NCI-H510A (cell line): ENCODE data around the gene GAS1.

Experiments used
- DNase-seq: peaks from one replicate; lab custom pipeline; 2025; lab: John Stamatoyannopoulos, UW

Gene GAS1

DNA sequence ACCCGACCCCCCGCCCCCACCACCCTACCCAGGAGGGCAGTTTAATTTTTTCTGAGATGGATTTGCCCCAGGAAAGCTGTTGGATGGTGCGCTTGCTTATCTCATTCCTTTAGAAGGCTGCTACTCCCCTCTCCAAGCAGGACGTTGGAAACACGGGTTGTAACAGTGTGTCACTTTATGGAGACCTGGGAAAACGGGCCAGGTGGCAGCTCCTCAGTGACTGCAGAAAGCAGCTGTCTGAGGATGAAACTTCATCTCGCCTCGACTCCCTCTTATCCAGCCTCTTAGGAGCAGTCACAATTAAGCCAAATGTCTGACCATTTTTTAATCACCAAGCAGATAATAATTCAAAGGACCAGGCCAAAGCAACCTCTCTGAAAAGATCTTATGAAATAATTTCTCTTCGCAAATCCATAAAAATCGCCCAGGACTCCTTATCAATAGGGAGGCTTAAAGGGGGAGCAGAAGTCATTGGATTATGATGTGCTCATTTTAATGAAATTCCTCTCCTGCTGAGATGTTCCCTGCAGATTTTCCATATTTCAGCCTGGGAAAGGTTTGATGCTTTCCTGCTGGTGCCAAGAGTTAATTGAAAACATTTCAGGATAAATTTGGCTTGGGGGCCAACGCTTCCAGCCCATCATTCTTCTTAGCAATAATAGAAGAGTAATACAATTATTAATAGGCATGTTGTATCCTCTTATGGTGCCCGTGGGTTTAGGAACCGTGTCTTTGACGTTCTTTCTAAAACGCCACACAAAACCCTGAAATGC, 26.0 kb downstream of the GAS1 start:
- no peak for DNase-seq

DNA sequence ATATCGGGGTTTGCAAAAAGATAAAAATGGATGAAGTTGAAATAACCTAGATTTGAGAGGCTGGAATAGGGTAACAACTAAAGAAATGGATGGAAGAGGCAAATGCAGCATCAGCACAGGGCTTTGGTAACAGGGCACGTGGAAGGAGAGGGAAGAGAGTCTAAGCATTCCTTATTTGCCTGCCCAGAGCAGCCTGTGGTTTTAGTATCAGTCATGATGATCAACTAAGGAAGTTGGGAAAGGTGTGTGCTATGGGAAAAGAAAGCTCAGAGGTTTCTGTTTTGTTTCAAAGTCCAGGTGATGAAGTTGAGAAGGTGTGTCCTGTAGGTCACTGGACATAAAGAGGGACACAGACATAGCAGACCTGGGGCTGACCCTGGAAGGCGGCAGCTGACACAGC, 28.8 kb downstream of the GAS1 start:
- no peak for DNase-seq

DNA sequence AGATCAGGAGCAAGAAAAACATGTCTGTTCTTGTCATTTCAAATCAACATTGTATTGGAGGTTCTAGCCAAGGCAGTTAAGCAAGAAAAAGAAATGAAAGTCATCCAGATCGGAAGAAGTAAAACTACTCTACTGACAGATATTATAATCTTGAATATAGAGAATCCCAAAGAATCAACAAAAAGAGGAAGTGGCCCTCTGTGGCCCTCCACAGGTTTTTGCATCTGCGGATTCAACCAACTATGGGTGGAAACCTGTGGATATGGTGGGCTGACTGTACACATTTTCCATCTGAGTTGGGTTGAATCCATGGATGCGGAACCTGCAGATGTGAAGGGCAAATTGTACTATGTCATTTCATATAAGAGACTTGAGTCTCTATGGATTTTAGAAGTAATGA, 35.1 kb downstream of the GAS1 start:
- DNase-seq, result no peak

DNA sequence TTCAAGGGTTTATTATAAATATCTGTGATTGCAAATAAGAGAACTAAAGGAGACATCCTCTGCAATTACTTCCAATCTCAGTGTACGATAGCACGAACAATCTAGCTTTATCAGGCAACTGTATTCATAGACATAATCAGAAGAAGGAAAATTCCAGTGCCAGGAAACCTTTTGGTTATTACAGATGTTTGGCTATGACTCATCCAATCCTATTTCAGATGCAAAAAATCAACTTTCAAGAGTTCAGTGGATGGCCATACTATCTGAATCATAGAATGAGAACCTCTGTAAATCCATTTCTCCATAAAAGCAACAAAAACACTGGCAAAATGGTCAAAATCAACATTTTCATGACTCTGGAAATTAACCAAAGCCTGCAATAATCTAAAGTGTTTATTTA, 37.9 kb downstream of the GAS1 start:
- no peak for DNase-seq

DNA sequence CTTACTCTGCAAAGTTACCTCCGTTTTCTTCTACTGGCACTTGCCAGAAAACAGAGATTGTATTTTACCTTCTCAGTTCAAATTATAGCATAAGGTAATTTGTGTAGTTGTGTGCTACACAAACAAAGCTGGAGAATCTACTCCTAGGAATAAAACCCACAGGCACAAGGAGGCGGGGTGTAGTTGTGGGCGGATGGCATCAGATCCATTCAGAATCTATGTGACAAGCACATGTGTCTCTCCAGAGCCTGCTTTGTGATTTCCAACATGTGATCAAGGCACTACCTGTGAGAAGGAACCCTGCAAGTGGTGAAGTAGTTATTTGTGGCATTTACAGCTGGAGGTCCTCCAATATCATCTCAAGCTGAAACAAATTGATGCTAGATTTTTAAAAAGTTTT, 39.0 kb downstream of the GAS1 start:
- no peak for DNase-seq

DNA sequence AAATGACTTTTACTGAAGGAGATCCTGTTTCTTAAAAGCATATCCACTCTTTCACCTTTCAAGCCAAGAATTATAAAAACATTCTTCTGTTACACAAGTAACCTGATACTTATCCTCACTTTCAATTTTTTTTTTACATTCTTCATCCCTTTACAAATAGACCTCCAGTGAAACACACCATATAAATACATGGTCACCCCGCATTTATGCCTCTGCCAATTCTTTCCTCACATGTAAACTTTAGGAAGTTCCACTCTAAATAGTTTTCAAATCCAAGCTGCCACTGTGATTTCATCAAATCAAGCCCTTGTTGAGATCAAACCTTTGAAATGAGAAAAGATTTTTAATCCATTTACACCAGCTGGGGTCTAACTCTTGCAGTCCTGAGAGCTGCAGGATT, 40.0 kb downstream of the GAS1 start:
- no peak for DNase-seq

DNA sequence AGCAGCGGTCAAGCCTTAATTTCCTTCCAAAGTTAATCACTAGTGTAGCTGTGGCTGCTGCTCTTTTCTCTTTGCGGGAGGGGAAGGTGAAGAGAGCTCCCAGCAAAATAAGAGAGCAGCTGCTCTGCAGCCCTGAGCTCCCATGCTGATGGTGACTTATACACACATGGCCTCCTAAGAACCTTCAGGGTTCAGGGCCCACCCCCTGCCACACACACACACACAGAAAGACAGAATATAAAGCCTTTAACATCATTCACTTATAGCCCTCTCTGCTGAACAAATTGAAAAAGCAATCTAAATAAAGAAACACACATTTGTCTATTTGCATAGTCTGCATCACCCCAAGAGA, 43.6 kb downstream of the GAS1 start:
- no peak for DNase-seq

DNA sequence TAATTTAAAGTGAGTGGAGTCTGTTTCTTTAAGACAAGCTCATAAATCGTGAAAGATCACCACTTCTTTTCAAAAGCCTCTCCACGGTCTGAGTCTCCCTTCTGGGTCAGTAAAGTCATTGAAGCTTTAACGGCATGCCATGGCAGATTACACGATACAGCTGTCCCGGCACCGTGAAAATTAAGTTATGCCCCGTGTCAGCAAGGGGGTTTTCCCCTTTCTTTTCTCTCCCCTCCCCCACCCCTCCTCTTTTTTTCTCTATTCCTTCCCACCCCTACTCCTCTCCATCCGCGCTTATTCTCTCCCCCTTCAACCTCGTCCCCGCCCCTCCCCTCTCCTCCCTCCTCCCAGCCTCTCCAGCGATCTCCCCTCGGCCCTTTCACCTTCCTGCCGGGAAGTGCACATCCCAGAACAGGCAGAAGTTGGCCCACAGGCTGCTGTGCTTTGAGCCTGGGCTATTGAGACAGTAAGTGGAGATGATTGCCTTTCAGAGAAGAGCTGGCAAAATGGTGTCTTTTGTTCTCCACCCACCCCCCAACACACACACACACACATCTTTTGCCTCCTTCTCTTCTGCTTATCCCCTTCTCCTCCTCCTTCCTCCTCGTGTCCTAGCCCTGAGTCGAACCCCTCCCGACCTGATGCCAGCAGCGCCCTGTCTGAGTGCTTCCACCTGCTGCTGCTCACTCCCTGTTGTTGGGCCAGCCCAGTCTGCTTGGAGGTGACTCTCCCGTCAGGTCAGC, 44.1 kb downstream of the GAS1 start:
- no peak for DNase-seq

DNA sequence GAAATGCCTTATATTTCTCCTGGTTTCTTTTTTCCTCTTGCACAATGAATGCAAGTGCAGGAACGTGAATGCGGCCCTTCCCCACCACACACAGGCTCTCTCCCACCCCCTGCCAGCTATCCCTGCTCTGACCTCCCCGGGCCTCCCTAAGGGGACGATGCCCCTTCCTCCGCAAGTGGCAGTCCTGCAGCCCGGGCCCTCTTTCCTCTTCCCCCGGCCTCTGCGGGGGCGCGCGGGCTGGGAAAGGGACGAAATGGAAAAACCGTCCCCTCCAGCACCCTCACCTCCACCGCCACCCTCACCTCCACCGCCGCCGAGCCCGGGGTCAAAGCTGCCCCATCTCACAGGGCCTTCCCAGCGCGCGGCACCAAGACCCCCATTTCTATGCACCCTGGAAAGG, 44.7 kb downstream of the GAS1 start:
- DNase-seq, result no peak

DNA sequence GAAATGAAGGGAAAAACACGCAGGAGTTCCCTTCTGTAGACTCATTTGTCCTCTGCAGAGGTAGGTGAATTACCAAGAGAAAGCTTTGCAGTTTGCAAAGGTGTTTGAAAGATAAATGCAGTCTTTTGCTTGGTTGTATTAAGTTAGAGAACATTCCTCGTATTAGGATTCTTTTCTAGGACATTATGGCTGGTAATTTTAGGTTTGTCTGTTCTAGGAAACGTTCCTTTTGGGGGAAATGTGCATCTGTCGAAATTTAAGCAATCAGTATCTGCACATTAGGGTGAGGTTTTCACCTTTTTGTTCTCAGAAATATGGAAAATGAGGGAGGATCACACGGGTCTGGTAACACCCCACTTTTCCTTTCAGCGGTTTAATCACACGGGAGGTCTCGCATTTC, 45.1 kb downstream of the GAS1 start:
- DNase-seq, result no peak

DNA sequence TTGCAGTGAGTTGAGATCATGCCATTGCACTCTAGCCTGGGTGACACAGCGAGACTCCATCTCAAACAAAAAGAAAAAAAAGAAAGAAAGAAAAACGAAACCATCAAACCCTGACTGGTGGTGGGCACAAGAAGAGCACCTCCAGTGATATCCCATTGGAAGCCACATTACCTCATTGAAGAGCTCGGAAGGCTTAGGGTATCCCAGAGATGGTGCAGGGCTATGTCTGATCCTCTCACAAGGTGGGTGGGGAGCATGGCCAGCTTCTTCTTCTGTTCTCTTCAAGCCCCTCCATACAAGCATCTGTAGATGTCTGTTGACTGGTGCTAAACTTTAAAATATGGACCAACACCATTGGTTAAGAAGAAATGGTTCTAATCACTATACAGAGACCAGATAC, 45.8 kb downstream of the GAS1 start:
- DNase-seq, result no peak
